K562 (cell line): ENCODE measurements around the gene POLR1D.

Experiments
- BHLHE40 ChIP-seq: IDR thresholded peaks from 2 replicates; pipeline ENCODE4 v1.6.1; 2011; ENCODE audit warnings: low read length, improper control_type of control experiment
- KAT7 ChIP-seq: sonication (generic); formaldehyde crosslinking; IDR thresholded peaks from 2 replicates; pipeline ENCODE4 v1.8.0; 2022; ENCODE audit warnings: missing genetic modification reagents, mild to moderate bottlenecking, borderline replicate concordance
- XRCC5 ChIP-seq: fragments of 200-400 bp; formaldehyde crosslinking; IDR thresholded peaks from 2 replicates; pipeline ENCODE4 v1.6.1; 2017; ENCODE audit warnings: low read depth, mild to moderate bottlenecking, low read length
- ZNF77 ChIP-seq: fragments of 250-450 bp; sonication (Bioruptor Pico); IDR thresholded peaks from 2 replicates; pipeline ENCODE4 v1.5.0; 2020
- TF ChIP-seq, protein P1 (sequence below): sonication (generic); formaldehyde crosslinking; IDR thresholded peaks from 2 replicates; pipeline ENCODE4 v1.8.1; 2023; ENCODE audit warnings: mild to moderate bottlenecking, missing genetic modification reagents
- TF ChIP-seq, protein P2 (sequence below), 2 experiments: fragments of 450-650 bp; formaldehyde crosslinking in 1 of 2; IDR thresholded peaks; 2 replicates each; pipeline versions ENCODE4 v1.4.0 to v1.6.1; 2014 to 2020; ENCODE audit warnings: mild to moderate bottlenecking in 2 of 2, borderline replicate concordance in 1 of 2, low read depth in 1 of 2
- TF ChIP-seq, protein P3 (sequence below), 3 experiments: IDR thresholded peaks in 2 of 3; conservative IDR thresholded peaks in 1 of 3; 2 replicates each; pipeline ENCODE4 v1.5.1; 2011 to 2012; ENCODE audit warnings: low read length in 3 of 3, mild to moderate bottlenecking in 3 of 3, control low read depth in 2 of 3, improper control_type of control experiment in 1 of 3, inconsistent platforms in 1 of 3, low read depth in 1 of 3, mixed read lengths in 1 of 3, moderate library complexity in 1 of 3; ENCODE audit not compliant: insufficient read depth in 2 of 3

DNA sequence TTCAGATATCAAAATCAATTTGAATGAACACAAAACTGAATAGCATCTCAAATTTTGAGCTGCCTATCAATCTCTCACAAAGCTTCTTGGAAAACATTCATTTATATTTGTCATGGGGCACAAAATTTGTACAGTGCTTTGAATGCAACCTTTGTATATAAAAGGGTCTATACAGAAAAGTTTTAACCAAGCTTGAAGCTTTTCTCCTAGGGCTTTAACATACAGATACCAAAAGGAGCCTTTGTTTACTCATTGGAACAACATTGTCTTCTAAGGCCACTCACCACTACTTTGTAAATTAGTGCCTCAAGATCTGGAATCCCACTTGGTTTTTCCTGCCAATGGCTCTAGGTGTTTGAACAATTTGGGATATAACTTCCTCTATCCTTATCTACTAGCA, 22.6 kb upstream of the POLR1D start:
- TF ChIP-seq, protein P1, sequence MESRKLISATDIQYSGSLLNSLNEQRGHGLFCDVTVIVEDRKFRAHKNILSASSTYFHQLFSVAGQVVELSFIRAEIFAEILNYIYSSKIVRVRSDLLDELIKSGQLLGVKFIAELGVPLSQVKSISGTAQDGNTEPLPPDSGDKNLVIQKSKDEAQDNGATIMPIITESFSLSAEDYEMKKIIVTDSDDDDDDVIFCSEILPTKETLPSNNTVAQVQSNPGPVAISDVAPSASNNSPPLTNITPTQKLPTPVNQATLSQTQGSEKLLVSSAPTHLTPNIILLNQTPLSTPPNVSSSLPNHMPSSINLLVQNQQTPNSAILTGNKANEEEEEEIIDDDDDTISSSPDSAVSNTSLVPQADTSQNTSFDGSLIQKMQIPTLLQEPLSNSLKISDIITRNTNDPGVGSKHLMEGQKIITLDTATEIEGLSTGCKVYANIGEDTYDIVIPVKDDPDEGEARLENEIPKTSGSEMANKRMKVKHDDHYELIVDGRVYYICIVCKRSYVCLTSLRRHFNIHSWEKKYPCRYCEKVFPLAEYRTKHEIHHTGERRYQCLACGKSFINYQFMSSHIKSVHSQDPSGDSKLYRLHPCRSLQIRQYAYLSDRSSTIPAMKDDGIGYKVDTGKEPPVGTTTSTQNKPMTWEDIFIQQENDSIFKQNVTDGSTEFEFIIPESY (CRISPR knock-in tag) = no peak
- TF ChIP-seq, protein P2, sequence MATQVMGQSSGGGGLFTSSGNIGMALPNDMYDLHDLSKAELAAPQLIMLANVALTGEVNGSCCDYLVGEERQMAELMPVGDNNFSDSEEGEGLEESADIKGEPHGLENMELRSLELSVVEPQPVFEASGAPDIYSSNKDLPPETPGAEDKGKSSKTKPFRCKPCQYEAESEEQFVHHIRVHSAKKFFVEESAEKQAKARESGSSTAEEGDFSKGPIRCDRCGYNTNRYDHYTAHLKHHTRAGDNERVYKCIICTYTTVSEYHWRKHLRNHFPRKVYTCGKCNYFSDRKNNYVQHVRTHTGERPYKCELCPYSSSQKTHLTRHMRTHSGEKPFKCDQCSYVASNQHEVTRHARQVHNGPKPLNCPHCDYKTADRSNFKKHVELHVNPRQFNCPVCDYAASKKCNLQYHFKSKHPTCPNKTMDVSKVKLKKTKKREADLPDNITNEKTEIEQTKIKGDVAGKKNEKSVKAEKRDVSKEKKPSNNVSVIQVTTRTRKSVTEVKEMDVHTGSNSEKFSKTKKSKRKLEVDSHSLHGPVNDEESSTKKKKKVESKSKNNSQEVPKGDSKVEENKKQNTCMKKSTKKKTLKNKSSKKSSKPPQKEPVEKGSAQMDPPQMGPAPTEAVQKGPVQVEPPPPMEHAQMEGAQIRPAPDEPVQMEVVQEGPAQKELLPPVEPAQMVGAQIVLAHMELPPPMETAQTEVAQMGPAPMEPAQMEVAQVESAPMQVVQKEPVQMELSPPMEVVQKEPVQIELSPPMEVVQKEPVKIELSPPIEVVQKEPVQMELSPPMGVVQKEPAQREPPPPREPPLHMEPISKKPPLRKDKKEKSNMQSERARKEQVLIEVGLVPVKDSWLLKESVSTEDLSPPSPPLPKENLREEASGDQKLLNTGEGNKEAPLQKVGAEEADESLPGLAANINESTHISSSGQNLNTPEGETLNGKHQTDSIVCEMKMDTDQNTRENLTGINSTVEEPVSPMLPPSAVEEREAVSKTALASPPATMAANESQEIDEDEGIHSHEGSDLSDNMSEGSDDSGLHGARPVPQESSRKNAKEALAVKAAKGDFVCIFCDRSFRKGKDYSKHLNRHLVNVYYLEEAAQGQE (IDR thresholded peaks at IDR 0.05; ENCODE audit: borderline replicate concordance) = no peak
- TF ChIP-seq, protein P2 (CRISPR knock-in tag; IDR thresholded peaks at IDR 0.05; ENCODE audit: low read depth) = no peak
- TF ChIP-seq XRCC5 = no peak
- no peak for TF ChIP-seq BHLHE40
- TF ChIP-seq ZNF77 (CRISPR knock-in tag) = no peak
- no peak for TF ChIP-seq KAT7 (CRISPR knock-in tag)
- TF ChIP-seq, protein P3, sequence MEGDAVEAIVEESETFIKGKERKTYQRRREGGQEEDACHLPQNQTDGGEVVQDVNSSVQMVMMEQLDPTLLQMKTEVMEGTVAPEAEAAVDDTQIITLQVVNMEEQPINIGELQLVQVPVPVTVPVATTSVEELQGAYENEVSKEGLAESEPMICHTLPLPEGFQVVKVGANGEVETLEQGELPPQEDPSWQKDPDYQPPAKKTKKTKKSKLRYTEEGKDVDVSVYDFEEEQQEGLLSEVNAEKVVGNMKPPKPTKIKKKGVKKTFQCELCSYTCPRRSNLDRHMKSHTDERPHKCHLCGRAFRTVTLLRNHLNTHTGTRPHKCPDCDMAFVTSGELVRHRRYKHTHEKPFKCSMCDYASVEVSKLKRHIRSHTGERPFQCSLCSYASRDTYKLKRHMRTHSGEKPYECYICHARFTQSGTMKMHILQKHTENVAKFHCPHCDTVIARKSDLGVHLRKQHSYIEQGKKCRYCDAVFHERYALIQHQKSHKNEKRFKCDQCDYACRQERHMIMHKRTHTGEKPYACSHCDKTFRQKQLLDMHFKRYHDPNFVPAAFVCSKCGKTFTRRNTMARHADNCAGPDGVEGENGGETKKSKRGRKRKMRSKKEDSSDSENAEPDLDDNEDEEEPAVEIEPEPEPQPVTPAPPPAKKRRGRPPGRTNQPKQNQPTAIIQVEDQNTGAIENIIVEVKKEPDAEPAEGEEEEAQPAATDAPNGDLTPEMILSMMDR (IDR thresholded peaks at IDR 0.05 in 2 of 3, conservative IDR thresholded peaks at IDR 0.05 in 1 of 3; ENCODE audit: insufficient read depth in 2 of 3, low read depth in 1 of 3, low read length in 3 of 3) = no peak
